ENCODE data around the gene HOXA11. TPM values are rescaled to one million over a fixed set of nuclear protein-coding genes. Genes with fewer than 3 reads are reported as not detected.
A peak's percentile ranks its signal among the peaks of the same experiment; 100 is the strongest.

Gene HOXA11
- total RNA-seq, 2 experiments from 2014 or later = 0.13 to 0.18 TPM

GRCh38 chr7:27143023-27143949 is 41.7 kb downstream of the HOXA11 start, which contains the start of gene HOXA5:
TSS of gene HOXA5 (minus strand) at chr7:27143681. CDS start at chr7:27143607, 74 bp downstream.
- peak; percentile 35 for TF ChIP-seq CTCF (IDR thresholded peaks at IDR 0.05)
- Mint-ChIP-seq H3K27me3 (peaks cover 32% of the 10 kb centered on the region), H3K4me3 (peak within 1 kb of the TSS; percentile 17), H3K36me3 (ENCODE audit: low read depth) (no peaks in the 10 kb centered on the region), H3K27ac (no peak within 1 kb of the TSS), H3K9me3 (no peaks in the 10 kb centered on the region), H3K4me1 (ENCODE audit: low read depth) (peaks cover 3% of the 10 kb centered on the region)
- POLR2A ChIA-PET = interaction anchor here (1.1 kb wide), 1 partner anchor 11 kb away, joined by 3 read pairs; no protein-coding TSS in a partner anchor
- intact Hi-C loops (cut with micrococcal nuclease) = no loop called here
- DNase-seq (no peak), ATAC-seq (no peak)
- CTCF ChIA-PET = interaction anchor here (1.2 to 2.1 kb wide), 4 partner anchors 12 to 461 kb away, joined by 3 to 6 read pairs (median 4); partner anchors contain the start of gene HOXA4

GRCh38 chr7:27142580-27143022 is 42.4 kb downstream of the HOXA11 start:
- intact Hi-C loops (cut with micrococcal nuclease) = no loop called here
- ChIA-PET POLR2A (no interaction called here), CTCF (interaction anchor here (2.1 kb wide), 1 partner anchor 12 kb away, joined by 5 read pairs; the partner anchor contains the start of gene HOXA4)
- DNase-seq = no peak
- Mint-ChIP-seq H3K9me3 (no peaks in the 10 kb centered on the region), H3K36me3 (ENCODE audit: low read depth) (no peaks in the 10 kb centered on the region), H3K27me3 (peaks cover 33% of the 10 kb centered on the region), H3K27ac (no peak overlapping the region), H3K4me3 (peak overlapping the region; percentile 17), H3K4me1 (ENCODE audit: low read depth) (no peaks in the 10 kb centered on the region)
- TF ChIP-seq CTCF (IDR thresholded peaks at IDR 0.05) = no peak
- no peak for ATAC-seq

GRCh38 chr7:27141923-27142579 is 43.0 kb downstream of the HOXA11 start:
- ChIA-PET CTCF (interaction anchor here (1.4 to 2.1 kb wide), 3 partner anchors 8 to 11 kb away, joined by 3 to 6 read pairs (median 5); partner anchors contain the start of gene HOXA4), POLR2A (no interaction called here)
- H3K4me1 Mint-ChIP-seq (ENCODE audit: low read depth) = no peaks in the 10 kb centered on the region
- TF ChIP-seq CTCF (IDR thresholded peaks at IDR 0.05) = no peak
- ATAC-seq (no peak), DNase-seq (no peak)
- intact Hi-C loops (cut with micrococcal nuclease) = no loop called here
- no peak overlapping the region for H3K27ac Mint-ChIP-seq
- H3K36me3 Mint-ChIP-seq (ENCODE audit: low read depth) = no peaks in the 10 kb centered on the region
- peaks cover 32% of the 10 kb centered on the region for H3K27me3 Mint-ChIP-seq
- no peak overlapping the region for H3K4me3 Mint-ChIP-seq
- H3K9me3 Mint-ChIP-seq = no peaks in the 10 kb centered on the region

- POLR2A ChIA-PET = interaction anchor here (0.7 kb wide), 1 partner anchor 52 kb away, joined by 3 read pairs; no protein-coding TSS in a partner anchor
- no peak for TF ChIP-seq CTCF (IDR thresholded peaks at IDR 0.05)
- CTCF ChIA-PET = interaction anchor here (0.9 to 1.7 kb wide), 3 partner anchors 9 to 20 kb away, joined by 3 to 6 read pairs (median 3); no protein-coding TSS in a partner anchor
Measured at GRCh38 chr7:27141137-27141922, 43.7 kb downstream of the HOXA11 start.

More at GRCh38 chr7:27141137-27141922, 43.7 kb downstream of the HOXA11 start:
- Mint-ChIP-seq H3K4me1 (ENCODE audit: low read depth) (no peaks in the 10 kb centered on the region), H3K9me3 (no peaks in the 10 kb centered on the region), H3K4me3 (no peak overlapping the region), H3K27ac (no peak overlapping the region), H3K36me3 (ENCODE audit: low read depth) (no peaks in the 10 kb centered on the region), H3K27me3 (peaks cover 26% of the 10 kb centered on the region)
- DNase-seq (no peak), ATAC-seq (no peak)
- intact Hi-C loops (cut with micrococcal nuclease) = no loop called here

Measured in activated CD8-positive, alpha-beta T cell treated with anti-CD3 and anti-CD28 coated beads for 36 hours (primary cell).